SH-SY5Y (cell line): ENCODE measurements around the gene SPRED3.

ENCODE experiments used
- GATA2 ChIP-seq: IDR thresholded peaks from 2 replicates; pipeline ENCODE4 v1.6.1; 2011; ENCODE audit warnings: mild to moderate bottlenecking, low read depth, low read length
- GATA3 ChIP-seq: IDR thresholded peaks from 2 replicates; pipeline ENCODE4 v1.6.1; 2011; ENCODE audit warnings: low read depth, mild to moderate bottlenecking, low read length, moderate library complexity

DNA sequence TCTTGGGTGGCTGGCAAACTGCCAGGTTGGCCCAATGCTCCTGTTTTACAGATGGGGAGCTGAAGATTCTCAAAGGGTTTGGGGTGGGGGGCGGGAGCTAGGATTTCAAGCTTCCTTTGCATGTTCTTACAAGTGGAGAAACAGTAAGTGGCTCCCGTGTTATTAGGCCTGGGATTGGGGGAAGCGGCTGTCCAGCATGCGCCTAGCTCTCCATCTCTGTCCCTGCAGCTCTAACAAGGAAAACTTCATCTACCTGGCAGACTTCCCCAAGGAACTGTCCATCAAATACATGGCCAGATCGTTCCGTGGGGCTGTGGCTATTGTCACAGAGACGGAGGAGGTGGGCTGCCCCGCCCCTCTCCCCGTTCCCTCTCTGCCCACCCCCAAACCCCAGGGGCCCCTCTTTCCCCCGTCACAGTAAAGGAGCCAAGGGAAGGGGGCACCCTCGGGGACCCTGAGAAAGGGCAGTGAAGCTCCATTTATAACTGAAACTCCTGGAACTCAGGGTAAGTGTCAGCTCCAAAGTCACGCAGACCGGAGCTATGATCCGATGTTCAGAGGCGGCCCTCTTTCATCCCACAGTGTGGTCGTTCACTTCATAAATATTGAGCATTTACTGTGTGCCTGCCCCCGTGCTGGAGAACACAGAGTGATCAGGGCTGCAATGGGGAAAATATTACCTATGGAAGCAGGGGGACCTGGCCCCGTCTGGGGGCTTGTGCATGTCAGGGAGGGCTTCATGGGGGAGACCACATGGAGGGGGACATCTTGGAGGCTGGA lies 29.1 kb upstream of the SPRED3 start:
- TF ChIP-seq GATA2, result no peak
- no peak for TF ChIP-seq GATA3
